ENCODE results near the gene TMEM253.

GRCh38 chr14:21084396-21084795, 16.5 kb upstream of the TMEM253 start:
- no peak for TF ChIP-seq CTCF (IDR thresholded peaks at IDR 0.05)
- no peak for TF ChIP-seq POLR2A (IDR thresholded peaks at IDR 0.05)

Measured in Peyer's patch (tissue), 4 donors.